ENCODE data around the gene GPR15LG.
"Not testable (repeated sequence)": the region's sequence is repeated elsewhere in the genome, so short reads cannot be mapped to it uniquely, and the experiment has no call there.

GPR15LG gene

DNA sequence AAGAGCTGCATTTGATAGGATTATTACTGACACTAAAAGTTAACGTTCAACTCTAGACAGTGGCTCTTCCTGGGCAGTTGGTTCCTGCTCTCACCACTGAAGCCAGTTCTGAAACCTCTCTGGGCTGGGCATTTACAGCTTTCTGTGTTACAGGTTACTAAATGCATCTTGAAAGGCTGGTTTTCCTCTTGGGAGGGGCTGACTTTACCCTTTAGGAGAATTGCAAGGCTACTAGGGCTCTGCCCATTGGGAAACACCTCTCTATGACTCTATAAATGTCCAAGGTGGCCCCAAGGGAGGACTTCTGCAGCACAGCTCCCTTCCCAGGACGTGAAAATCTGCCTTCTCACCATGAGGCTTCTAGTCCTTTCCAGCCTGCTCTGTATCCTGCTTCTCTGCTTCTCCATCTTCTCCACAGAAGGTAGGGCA is at the start of gene GPR15LG:
Gene GPR15LG (plus strand): TSS at position 301 of the 429 bp plus-strand sequence. CDS start 51 bp downstream, at position 352.
- no peak for DNase-seq

DNA sequence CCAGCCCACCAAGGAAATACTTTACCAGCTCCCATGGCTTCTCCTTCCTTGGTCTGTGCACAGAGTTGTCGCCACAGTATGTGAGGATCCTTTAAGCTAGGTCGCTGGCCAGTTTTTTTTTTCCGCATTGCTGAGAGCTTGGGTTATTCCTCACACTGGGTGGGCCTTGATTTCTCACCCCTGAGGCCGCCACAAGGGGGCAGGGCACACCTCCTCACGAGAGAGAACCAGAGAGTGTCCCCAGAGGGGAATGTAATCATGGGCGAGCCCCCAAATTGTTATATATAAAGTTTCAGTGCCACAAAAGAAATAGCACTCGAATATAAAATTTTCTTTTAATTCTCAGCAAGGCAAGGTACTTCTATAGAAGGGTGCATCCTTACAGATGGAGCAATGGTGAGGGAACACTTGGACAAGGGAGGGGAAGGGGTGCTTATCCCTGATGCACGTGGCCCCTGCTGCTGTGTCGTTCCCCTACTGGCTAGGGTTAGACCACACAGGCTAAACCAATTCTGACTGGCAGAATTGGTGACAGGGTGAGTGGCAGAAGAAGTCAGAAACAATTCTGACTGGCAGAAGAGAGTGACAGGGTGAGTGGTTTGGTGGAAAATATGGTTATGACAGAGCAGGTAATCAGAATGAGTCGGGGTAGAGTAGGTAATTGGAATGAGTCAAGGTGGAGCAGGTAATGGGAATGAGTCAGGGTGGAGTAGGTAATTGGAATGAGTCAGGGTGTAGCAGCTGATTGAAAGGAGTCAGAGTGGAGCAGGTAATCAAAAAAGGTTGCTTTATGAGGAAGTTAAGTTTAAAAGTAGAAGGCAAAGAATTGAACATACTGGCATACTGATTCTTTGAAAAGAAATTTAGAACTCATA is 47.5 kb upstream of the GPR15LG start:
- not testable (repeated sequence) for DNase-seq

DNA sequence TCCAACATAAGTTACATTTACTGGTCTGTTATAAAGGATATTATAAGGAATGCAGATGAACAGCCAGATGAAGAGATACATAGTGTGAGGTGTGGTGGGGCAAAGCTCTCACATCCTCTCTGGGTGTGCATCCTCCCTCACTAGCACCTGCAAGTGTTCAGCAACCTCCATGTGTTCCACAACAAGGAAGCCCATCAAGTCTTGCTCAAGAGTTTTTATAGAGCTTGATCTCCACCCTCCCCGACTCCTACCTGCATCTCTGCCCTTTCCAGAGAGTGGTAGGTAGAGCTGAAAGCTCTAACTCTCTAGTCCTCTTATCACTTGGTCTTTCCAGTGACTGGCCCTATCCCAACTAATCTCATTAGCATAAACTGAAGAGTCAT is 46.8 kb upstream of the GPR15LG start:
- DNase-seq, result no peak

DNA sequence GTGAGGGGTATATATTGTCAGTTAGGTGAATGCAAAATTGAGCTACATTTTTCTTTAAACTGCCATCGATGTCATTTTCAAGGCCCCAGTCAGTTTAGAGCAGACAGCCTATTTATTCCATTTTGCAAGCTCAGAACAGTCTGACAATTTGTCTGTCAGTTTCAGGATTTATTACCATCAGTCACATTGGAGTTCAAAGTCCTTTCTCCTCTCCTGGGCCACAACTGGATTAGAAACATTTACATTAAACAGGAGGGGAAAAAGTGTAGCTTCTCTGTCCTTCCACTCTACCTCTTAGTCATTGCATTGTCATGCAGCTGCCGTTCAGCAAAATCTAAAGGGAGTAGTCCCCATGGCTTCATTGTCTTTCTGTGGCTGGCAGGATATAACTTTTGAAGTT is 37.8 kb upstream of the GPR15LG start:
- DNase-seq, result no peak

GRCh38 chr10:84137811-84138210 is 35.8 kb upstream of the GPR15LG start:
- no peak for DNase-seq

DNA sequence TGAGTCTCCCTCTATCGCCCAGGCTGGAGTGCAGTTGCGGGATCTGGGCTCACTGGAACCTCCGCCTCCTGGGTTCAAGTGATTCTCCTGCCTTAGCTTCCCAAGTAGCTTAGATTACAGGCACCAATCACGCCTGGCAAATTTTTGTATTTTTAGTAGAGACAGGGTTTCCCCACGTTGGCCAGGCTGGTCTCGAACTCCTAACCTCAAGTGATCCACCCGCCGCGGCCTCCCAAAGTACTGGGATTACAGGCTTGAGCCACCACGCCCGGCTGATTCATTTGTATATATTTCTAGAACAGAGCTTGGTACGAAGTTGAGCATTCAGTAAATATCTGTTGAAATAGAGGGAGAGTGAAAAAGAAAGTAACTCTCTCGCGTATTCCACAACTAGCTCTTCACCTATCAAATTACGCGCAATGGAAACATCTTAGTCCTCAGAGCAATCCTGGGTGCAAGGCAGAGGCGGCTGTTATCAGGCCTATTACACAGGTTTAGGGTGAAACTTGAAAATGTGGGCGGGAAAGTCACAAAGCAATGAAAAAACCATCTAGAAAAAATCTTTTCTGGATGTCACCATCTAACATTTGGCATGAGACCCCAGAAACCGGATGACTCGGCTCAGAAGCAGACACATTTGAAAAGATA is 35.0 kb upstream of the GPR15LG start:
- DNase-seq, result no peak

DNA sequence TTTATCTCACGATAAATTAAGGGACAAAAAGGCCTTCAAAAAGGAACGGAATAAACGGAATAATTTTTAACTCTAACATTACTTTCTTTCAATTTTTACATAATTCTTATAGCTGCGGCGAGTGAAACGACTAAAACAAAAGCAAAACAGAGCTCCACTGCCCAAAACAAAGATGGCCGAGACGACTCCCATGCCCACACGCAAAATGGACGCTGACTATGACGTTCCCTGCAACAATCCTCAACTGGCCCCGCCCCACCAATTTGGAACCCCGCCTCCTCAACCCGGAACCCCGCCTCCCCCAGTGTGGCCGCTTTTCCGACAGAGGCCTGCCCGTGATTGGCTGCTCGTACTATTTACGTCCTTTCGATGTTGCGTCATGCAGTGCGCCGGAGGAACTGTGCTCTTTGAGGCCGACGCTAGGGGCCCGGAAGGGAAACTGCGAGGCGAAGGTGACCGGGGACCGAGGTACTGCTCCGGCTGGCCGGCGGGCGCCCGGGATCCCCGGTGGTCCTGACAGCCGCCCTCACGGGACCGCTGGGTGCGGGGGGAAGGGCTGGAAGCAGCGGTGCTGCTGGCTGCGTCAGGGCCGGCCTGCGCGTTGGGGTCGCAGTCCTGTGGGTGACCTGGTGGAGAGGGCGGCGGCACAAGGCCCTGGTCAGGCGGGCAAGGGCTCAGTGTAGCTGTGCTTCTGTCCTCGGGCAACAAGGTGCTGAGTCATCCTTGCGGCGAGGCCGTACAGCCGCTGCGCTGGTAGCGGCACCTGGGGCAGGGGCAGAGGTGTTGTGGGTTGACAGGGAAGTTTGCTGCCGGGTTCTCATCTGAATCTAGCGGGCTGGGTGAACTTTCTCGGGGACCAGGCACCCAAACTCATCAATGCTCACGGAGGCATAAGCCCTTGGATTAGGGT is 34.2 kb upstream of the GPR15LG start, which contains the start of gene GHITM:
Gene GHITM (plus strand): TSS at position 384 of the 910 bp plus-strand sequence. CDS start 1,992 bp downstream, outside the sequence.
- peak; percentile 41 for DNase-seq

GRCh38 chr10:84140036-84140379 is 33.6 kb upstream of the GPR15LG start:
- no peak for DNase-seq

DNA sequence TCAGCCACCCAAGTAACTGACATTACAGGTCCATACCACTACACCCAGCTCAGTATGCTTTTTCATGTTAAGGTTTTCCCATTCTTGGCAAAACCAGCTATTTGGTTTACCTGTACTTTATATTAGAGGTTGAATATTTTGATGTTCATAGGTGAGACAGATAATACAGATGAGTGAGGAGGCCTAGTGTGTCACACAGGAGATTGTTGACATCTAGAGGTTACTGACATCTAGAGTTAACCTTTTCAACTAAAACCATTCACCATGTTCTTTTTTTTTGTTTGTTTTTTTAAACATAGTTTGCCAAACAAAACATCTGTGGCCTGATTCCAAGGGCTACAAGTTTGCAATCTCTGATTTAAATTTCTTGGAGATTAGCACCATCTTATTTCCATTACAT is 26.3 kb upstream of the GPR15LG start:
- DNase-seq, result no peak

GRCh38 chr10:84148006-84148597 is 25.5 kb upstream of the GPR15LG start:
- not testable (repeated sequence) for DNase-seq

DNA sequence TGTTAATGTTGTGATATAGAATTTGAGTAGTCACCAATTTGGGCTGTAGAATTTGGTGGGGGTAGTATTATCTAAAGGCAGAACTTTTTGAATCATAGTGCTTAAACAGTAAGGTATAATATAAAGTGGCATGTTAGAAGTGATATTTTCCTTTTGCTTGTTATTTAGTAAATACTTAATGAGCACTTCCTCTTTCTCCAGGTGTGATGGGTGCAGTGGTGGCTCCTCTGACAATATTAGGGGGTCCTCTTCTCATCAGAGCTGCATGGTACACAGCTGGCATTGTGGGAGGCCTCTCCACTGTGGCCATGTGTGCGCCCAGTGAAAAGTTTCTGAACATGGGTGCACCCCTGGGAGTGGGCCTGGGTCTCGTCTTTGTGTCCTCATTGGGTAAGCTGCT is 23.7 kb upstream of the GPR15LG start:
- no peak for DNase-seq

- no peak for DNase-seq
Observed at GRCh38 chr10:84152769-84153168, 20.8 kb upstream of the GPR15LG start.

GRCh38 chr10:84155521-84155920 is 18.1 kb upstream of the GPR15LG start:
- no peak for DNase-seq

DNA sequence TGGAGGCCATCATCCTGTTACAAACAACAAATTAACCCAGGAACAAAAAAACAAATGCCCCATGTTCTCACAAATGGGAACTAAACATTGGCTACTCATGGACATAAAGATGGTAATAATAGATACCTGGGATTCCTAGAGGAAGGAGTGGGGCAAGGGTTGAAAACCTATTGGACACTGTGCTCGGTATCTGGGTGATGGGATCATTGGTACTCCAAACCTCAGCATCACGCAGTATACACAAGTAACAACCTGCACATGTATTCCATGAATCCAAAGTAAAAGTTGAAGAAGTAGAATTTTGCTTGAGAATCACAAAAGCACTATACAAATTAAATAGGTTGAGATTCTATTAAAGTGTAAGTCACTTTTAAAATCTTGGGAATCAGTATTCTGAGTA is 17.6 kb upstream of the GPR15LG start:
- DNase-seq, result no peak

- DNase-seq, result no peak
Observed at GRCh38 chr10:84156768-84157167, 16.8 kb upstream of the GPR15LG start.

DNA sequence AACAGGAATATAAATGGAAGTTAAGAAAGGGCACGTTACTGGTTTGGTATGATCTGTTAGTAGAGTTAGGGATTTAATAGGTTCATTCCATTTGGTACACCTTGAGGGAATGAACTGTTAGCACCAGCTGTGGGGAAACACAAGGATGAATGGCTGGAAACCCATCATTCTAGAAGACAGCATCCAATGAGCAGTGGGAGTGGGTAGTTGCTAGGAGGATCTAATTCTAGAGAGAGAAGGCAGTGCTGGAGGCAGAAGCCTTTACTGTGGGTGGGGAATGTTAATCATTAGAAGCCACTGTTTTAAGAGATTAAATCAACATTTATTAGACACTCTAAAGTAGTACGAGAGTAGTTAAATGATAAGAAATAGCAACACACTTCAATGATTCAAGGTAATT is 15.5 kb upstream of the GPR15LG start:
- no peak for DNase-seq

- DNase-seq, result no peak
Observed at GRCh38 chr10:84158550-84158949, 15.1 kb upstream of the GPR15LG start.

- DNase-seq, result no peak
Observed at GRCh38 chr10:84159076-84159685, 14.4 kb upstream of the GPR15LG start.

DNA sequence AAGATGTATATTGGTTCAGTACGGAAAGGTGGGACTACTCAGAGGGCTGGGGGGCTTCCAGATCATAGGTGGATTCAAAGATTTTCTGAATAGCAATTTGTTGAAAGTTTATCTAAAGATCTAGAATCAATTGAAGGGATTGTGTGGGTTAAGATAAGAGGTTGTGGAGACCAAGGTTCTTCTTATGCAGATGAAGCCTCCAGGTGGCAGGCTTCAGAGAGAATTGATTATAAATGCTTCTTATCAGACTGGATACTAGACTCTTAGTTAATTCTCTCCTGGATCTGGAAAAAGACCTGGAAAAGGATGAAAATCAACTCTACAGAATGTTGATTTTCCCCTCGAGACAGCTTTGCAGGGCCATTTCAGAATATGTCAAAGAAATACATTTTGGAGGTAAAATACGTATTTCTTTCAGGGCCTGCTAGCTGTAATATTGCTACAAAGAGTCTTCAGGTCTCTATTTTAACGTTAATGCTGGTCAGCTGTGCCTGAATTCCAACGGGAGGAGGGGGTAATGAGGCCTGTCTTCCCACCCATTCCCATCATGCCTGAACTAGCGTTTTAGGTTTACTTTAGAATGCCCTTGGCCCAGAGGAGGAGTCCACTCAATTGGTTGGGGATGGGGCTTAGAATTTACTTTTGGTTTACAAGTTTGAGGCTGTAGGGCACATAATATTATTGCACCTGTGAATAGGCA is 12.8 kb upstream of the GPR15LG start:
- DNase-seq, result no peak

DNA sequence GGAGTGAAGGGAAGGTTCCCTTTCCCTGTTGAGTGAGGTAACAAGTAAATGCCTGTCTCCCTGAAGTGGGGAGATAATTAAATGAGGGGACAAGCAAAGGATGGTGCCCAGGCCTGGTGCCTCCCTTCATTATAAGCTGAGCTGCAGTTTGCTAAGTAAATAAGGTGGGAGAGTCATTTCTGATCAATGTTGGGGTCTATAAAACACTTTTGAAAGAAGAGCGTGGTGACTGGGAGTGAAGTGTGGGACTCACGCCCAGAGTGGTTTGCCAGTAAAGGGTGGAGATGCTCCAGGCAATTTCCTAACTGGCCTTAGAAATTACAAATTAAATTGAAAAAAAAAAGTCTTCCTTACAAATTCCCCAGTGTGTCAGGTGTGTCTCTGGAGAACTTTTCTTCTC is 9.6 kb upstream of the GPR15LG start:
- DNase-seq, result no peak

- DNase-seq, result no peak
Observed at GRCh38 chr10:84164442-84164841, 9.2 kb upstream of the GPR15LG start.

Data from 8988T (cell line).